ENCODE data around the gene CENPF. TPM values are rescaled to one million over a fixed set of nuclear protein-coding genes. Genes with fewer than 3 reads are reported as not detected.
"Not testable (repeated sequence)": the region's sequence is repeated elsewhere in the genome, so short reads cannot be mapped to it uniquely, and the experiment has no call there.

The CENPF gene
- total RNA-seq, 1 donor from 2014 or later: 1.5 TPM

DNA sequence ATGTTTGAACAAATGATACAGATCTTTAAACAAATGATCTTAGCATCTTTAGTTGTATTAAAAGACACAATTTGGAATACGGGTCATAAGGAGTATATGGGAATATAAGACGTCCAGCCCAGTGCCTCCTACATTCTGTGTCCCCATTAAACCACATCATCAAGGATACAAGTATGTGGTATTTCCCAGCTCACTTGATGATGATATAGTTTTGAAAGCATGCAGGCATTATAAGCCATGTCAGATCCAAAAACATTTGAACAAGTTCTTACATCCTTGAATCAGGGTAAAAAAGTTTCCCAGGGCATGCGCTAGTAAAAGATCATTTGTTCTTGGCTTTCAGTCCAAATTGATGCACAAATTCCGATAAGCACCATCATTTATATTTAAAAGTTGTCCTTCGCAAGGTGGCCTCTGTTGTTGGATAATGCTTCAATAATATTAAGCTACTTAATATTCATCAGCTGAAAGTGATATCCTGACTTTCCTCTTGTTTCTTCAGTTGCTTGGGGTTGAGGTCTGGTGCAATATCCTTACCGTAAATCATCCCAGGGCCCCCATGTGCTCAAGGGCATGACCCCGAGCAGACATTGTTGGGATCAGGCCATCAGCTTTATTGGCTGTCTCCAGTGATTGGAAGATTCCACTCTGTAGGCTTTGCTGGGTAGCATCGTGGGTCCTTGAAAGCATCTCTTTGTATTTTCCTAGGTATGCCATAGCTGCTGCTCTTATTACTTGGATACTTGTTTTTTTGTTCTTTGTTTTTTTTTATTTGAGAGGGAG is 61.8 kb downstream of the CENPF start:
- Histone ChIP-seq H3K4me1 (no peaks in the 10 kb centered on the region), H3K36me3 (no peaks in the 10 kb centered on the region), H3K9me3 (no peaks in the 10 kb centered on the region), H3K4me3 (no peak overlapping the region), H3K27ac (no peak overlapping the region), H3K27me3 (no peaks in the 10 kb centered on the region)
- DNase-seq (no peak), ATAC-seq (no peak)
- intact Hi-C loops (cut with DNase I): no loop called here
- TF ChIP-seq, protein P1, sequence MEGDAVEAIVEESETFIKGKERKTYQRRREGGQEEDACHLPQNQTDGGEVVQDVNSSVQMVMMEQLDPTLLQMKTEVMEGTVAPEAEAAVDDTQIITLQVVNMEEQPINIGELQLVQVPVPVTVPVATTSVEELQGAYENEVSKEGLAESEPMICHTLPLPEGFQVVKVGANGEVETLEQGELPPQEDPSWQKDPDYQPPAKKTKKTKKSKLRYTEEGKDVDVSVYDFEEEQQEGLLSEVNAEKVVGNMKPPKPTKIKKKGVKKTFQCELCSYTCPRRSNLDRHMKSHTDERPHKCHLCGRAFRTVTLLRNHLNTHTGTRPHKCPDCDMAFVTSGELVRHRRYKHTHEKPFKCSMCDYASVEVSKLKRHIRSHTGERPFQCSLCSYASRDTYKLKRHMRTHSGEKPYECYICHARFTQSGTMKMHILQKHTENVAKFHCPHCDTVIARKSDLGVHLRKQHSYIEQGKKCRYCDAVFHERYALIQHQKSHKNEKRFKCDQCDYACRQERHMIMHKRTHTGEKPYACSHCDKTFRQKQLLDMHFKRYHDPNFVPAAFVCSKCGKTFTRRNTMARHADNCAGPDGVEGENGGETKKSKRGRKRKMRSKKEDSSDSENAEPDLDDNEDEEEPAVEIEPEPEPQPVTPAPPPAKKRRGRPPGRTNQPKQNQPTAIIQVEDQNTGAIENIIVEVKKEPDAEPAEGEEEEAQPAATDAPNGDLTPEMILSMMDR (IDR thresholded peaks at IDR 0.05): no peak

GRCh38 chr1:214665606-214666110 is 62.7 kb downstream of the CENPF start:
- no peaks in the 10 kb centered on the region for H3K9me3 ChIP-seq
- no peaks in the 10 kb centered on the region for H3K27me3 ChIP-seq
- no peak for ATAC-seq
- no peak overlapping the region for H3K4me3 ChIP-seq
- TF ChIP-seq, protein P1 (IDR thresholded peaks at IDR 0.05): no peak
- H3K27ac ChIP-seq: no peak overlapping the region
- DNase-seq: no peak
- no peaks in the 10 kb centered on the region for H3K36me3 ChIP-seq
- H3K4me1 ChIP-seq: no peaks in the 10 kb centered on the region
- intact Hi-C loops (cut with DNase I): no loop called here

- Histone ChIP-seq H3K4me1 (no peaks in the 10 kb centered on the region), H3K9me3 (no peaks in the 10 kb centered on the region), H3K27ac (no peak overlapping the region), H3K36me3 (no peaks in the 10 kb centered on the region), H3K27me3 (no peaks in the 10 kb centered on the region), H3K4me3 (no peak overlapping the region)
- DNase-seq: no peak
- ATAC-seq: no peak
- TF ChIP-seq, protein P1 (IDR thresholded peaks at IDR 0.05): no peak
- intact Hi-C loops (cut with DNase I): no loop called here
Measured at GRCh38 chr1:214666674-214667073, 63.7 kb downstream of the CENPF start.

DNA sequence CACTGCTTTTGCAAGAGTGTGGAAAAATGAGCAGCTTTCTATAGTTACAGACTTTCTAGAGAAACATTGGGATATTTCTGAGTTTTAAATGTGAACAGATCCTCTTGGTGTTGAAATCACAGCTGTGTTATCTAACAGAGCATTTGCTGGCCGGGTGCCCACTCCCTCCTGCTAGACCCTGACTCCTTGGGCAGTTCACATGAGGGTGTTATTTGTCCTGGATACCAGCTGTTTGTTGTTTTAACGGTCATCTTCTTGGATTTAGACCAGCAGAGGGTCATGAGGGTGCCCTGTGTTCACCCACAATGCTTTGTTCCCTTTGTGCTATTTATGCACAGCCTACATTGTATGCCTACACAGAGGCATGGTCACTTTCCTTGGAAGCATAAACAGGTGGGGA is 67.1 kb downstream of the CENPF start:
- Histone ChIP-seq H3K27ac (no peak overlapping the region), H3K4me3 (no peak overlapping the region), H3K36me3 (no peaks in the 10 kb centered on the region), H3K27me3 (no peaks in the 10 kb centered on the region), H3K4me1 (no peaks in the 10 kb centered on the region), H3K9me3 (no peaks in the 10 kb centered on the region)
- TF ChIP-seq, protein P1 (IDR thresholded peaks at IDR 0.05): no peak
- intact Hi-C loops (cut with DNase I): no loop called here
- ATAC-seq (no peak), DNase-seq (no peak)

DNA sequence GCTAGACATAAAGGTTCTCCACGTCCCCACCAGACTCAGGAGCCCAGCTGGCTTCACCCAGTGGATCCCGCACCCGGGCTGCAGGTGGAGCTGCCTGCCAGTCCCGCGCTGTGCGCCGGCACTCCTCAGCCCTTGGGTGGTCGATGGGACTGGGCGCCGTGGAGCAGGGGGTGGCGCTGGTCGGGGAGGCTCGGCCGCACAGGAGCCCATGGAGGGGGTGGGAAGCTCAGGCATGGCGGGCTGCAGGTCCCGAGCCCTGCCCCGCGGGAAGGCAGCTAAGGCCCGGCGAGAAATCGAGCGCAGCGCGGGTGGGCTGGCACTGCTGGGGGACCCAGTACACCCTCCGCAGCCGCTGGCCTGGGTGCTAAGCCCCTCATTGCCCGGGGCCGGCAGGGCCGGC is 70.0 kb downstream of the CENPF start:
- DNase-seq; H3K9me3 ChIP-seq; ATAC-seq; H3K27me3 ChIP-seq; H3K36me3 ChIP-seq; H3K4me1 ChIP-seq; intact Hi-C loops (cut with DNase I); H3K4me3 ChIP-seq; H3K27ac ChIP-seq: not testable (repeated sequence)

DNA sequence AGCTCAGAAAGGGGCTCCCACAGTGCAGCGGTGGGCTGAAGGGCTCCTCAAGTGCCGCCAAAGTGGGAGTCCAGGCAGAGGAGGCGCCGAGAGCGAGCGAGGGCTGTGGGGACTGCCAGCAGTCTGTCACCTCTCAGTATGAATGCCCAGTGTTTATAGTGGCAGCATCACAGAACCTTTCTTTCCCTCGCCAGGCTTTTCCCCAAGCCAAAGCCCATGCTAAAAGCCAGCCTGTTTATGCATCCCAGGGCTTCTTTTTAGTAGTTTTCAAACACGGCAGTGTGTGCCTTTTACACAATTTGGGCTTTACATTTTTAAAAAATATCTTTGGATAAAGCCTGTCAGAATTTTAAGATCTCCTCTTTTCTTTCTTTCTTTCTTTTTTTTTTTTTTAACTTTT is 70.6 kb downstream of the CENPF start:
- Histone ChIP-seq H3K9me3 (no peaks in the 10 kb centered on the region), H3K36me3 (no peaks in the 10 kb centered on the region), H3K4me1 (no peaks in the 10 kb centered on the region), H3K27me3 (no peaks in the 10 kb centered on the region), H3K4me3 (no peak overlapping the region), H3K27ac (no peak overlapping the region)
- no peak for ATAC-seq
- intact Hi-C loops (cut with DNase I): no loop called here
- TF ChIP-seq, protein P1 (IDR thresholded peaks at IDR 0.05): no peak
- DNase-seq: no peak

DNA sequence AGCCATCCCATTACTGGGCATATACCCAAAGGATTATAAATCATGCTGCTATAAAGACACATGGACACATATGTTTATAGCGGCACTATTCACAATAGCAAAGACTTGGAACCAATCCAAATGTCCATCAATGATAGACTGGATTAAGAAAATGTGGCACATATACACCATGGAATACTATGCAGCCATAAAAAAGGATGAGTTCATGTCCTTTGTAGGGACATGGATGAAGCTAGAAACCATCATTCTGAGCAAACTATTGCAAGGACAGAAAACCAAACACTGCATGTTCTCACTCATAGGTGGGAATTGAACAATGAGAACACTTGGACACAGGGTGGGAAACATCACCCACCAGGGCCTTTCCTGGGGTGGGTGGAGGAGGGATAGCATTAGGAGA is 72.5 kb downstream of the CENPF start:
- H3K4me1 ChIP-seq; H3K27me3 ChIP-seq; intact Hi-C loops (cut with DNase I); H3K27ac ChIP-seq; H3K36me3 ChIP-seq; H3K9me3 ChIP-seq; DNase-seq; ATAC-seq; H3K4me3 ChIP-seq: not testable (repeated sequence)
